Caco-2 (cell line): ENCODE measurements around the gene C6orf62. TPM values are rescaled to one million over a fixed set of nuclear protein-coding genes. Genes with fewer than 3 reads are reported as not detected.

ENCODE experiments used
- BruUV-seq: library from RNA; stranded (reverse); fragments of 400-500 nt; replicated peaks from 2 replicates; lab custom pipeline; 2021; lab: Mats Ljungman, UMichigan
- CTCF ChIA-PET: fragments of 300-600 bp; sonication (Branson Sonifier 250); formaldehyde crosslinking; loops from one replicate; lab custom pipeline; 2022; ENCODE audit warnings: antibody characterized with exemption; lab: Charles Lee
- POLR2A ChIA-PET: fragments of 300-600 bp; sonication (Branson Sonifier 250); formaldehyde crosslinking; loops from one replicate; lab custom pipeline; 2022; ENCODE audit warnings: antibody characterized with exemption; lab: Charles Lee
- DNase-seq, 2 experiments: peaks; one replicate each; pipeline versions ENCODE4 v3.0.0 to v3.0.0-alpha.2; 2020 to 2022
- H3K27me3 ChIP-seq: replicated peaks from 2 replicates; pipeline ENCODE4 v1.6.0; 2011; ENCODE audit warnings: low read length; ENCODE audit not compliant: control insufficient read depth, insufficient read depth
- H3K36me3 ChIP-seq: 2 replicates; pipeline ENCODE4 v1.5.1; 2011; ENCODE audit warnings: low read length; ENCODE audit not compliant: control insufficient read depth, insufficient read depth
- H3K4me1 ChIP-seq: fragments of 250-450 bp; sonication (Bioruptor Pico); 2 replicates; pipeline ENCODE4 v1.5.1; 2020; ENCODE audit warnings: mild to moderate bottlenecking
- H3K4me3 ChIP-seq: 2 replicates; pipeline ENCODE4 v1.5.1; 2011; ENCODE audit warnings: low read depth, mild to moderate bottlenecking, control low read depth, low read length
- H3K9me3 ChIP-seq: fragments of 250-450 bp; sonication (Bioruptor Pico); 2 replicates; pipeline ENCODE4 v1.5.1; 2020; ENCODE audit warnings: mild to moderate bottlenecking, moderate library complexity
- H3K27ac Mint-ChIP-seq: one replicate; pipeline ENCODE4 v1.8.0; 2022; ENCODE audit warnings: mixed read lengths; ENCODE audit not compliant: unreplicated experiment
- H3K27me3 Mint-ChIP-seq: one replicate; pipeline ENCODE4 v1.8.0; 2022; ENCODE audit warnings: mixed read lengths; ENCODE audit not compliant: insufficient read depth, unreplicated experiment
- H3K36me3 Mint-ChIP-seq: one replicate; pipeline ENCODE4 v1.8.0; 2022; ENCODE audit warnings: mild to moderate bottlenecking, mixed read lengths; ENCODE audit not compliant: insufficient read depth, unreplicated experiment
- H3K4me1 Mint-ChIP-seq: one replicate; pipeline ENCODE4 v1.8.0; 2022; ENCODE audit warnings: low read depth, mixed read lengths; ENCODE audit not compliant: unreplicated experiment
- H3K4me3 Mint-ChIP-seq: one replicate; pipeline ENCODE4 v1.8.0; 2022; ENCODE audit warnings: mild to moderate bottlenecking, moderate library complexity, mixed read lengths; ENCODE audit not compliant: unreplicated experiment
- H3K9me3 Mint-ChIP-seq: one replicate; pipeline ENCODE4 v1.8.0; 2022; ENCODE audit warnings: mixed read lengths; ENCODE audit not compliant: unreplicated experiment
- intact Hi-C: fragments of 100-400 bp; cut with micrococcal nuclease; formaldehyde crosslinking; loops from one replicate; pipeline ENCODE4 v1.10.0; 2022; ENCODE audit not compliant: unreplicated experiment
- total RNA-seq: library from RNA; stranded (reverse); gene quantifications from 2 replicates; pipeline ENCODE4 v1.2.3, GENCODE V29; 2022
- TF ChIP-seq, protein P1 (sequence below), 2 experiments: fragments of 200-600 bp in 1 of 2; IDR thresholded peaks; 1 replicate in 1 of 2; 2 replicates in 1 of 2; pipeline versions ENCODE4 v1.5.1 to v1.8.0; 2011 to 2022; ENCODE audit warnings: antibody characterized with exemption in 1 of 2, control low read depth in 1 of 2, inconsistent platforms in 1 of 2, low read depth in 1 of 2, low read length in 1 of 2, mild to moderate bottlenecking in 1 of 2, moderate library complexity in 1 of 2; ENCODE audit not compliant: insufficient read depth in 1 of 2, severe bottlenecking in 1 of 2, unreplicated experiment in 1 of 2

C6orf62 gene
- total RNA-seq, 1 experiment from 2014 or later = 74.2 TPM

DNA sequence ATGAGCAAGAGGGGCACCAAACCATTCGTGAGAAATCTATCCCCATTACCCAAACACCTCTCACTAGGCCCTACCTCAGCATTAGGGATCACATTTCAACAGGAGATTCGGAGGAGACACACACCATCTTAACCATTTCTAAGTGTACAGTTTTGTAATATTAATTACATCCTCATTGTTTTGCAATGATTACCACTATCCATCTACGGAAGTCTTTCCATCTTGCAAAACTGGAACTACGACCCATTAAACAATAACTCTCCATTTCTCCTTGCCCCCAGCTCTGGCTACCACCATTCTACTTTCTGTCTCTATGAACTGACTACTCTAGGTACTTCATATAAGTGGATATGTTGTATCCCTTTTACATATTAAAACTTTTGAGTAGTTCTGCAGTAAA, 32.0 kb downstream of the C6orf62 start:
- TF ChIP-seq, protein P1, sequence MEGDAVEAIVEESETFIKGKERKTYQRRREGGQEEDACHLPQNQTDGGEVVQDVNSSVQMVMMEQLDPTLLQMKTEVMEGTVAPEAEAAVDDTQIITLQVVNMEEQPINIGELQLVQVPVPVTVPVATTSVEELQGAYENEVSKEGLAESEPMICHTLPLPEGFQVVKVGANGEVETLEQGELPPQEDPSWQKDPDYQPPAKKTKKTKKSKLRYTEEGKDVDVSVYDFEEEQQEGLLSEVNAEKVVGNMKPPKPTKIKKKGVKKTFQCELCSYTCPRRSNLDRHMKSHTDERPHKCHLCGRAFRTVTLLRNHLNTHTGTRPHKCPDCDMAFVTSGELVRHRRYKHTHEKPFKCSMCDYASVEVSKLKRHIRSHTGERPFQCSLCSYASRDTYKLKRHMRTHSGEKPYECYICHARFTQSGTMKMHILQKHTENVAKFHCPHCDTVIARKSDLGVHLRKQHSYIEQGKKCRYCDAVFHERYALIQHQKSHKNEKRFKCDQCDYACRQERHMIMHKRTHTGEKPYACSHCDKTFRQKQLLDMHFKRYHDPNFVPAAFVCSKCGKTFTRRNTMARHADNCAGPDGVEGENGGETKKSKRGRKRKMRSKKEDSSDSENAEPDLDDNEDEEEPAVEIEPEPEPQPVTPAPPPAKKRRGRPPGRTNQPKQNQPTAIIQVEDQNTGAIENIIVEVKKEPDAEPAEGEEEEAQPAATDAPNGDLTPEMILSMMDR (IDR thresholded peaks at IDR 0.05; ENCODE audit: insufficient read depth in 1 of 2, low read depth in 1 of 2, low read length in 1 of 2, severe bottlenecking in 1 of 2, unreplicated experiment in 1 of 2) = no peak
- CTCF ChIA-PET = no interaction called here
- intact Hi-C loops = no loop called here
- Mint-ChIP-seq H3K36me3 (peaks cover 14% of the 10 kb centered on the region), H3K4me3 (no peak overlapping the region), H3K9me3 (no peaks in the 10 kb centered on the region), H3K4me1 (peaks cover 24% of the 10 kb centered on the region), H3K27ac (no peak overlapping the region), H3K27me3 (no peaks in the 10 kb centered on the region)
- H3K4me3 ChIP-seq = no peak overlapping the region
- peaks cover 1% of the 10 kb centered on the region; the same call in 1 of the 2 replicates for H3K36me3 ChIP-seq
- H3K27me3 ChIP-seq = no peaks in the 10 kb centered on the region
- POLR2A ChIA-PET = no interaction called here
- DNase-seq = no peak
- BruUV-seq = no TSS peak
- no peaks in the 10 kb centered on the region for H3K4me1 ChIP-seq
- H3K9me3 ChIP-seq = no peaks in the 10 kb centered on the region

DNA sequence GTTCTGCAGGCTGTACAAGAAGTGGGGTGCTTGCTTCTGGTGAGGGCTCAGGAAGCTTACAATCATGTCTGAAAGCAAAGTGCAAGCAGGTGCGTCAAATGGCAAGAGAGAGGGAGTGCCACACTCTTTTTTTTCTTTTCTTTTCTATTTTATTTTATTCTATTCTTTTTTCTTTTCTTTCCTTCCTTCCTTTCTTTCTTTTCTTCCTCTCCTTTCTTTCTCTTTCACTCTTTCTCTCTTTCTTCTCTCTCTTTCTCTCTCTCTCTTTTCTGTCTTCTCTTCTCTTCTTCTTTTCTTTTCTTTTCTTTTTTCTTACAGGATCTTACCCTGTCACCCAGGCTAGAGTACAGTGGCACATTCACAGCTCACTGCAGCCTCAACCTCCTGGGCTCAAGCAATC, 32.5 kb downstream of the C6orf62 start:
- Histone ChIP-seq H3K36me3 (peaks cover 1% of the 10 kb centered on the region; the same call in 1 of the 2 replicates), H3K4me3 (no peak overlapping the region), H3K27me3 (no peaks in the 10 kb centered on the region), H3K4me1 (no peaks in the 10 kb centered on the region), H3K9me3 (no peaks in the 10 kb centered on the region)
- Mint-ChIP-seq H3K9me3 (no peaks in the 10 kb centered on the region), H3K36me3 (peaks cover 11% of the 10 kb centered on the region), H3K27me3 (no peaks in the 10 kb centered on the region), H3K27ac (no peak overlapping the region), H3K4me1 (peaks cover 24% of the 10 kb centered on the region), H3K4me3 (no peak overlapping the region)
- ChIA-PET POLR2A (no interaction called here), CTCF (no interaction called here)
- no peak for DNase-seq
- TF ChIP-seq, protein P1 (IDR thresholded peaks at IDR 0.05; ENCODE audit: insufficient read depth in 1 of 2, low read depth in 1 of 2, low read length in 1 of 2, severe bottlenecking in 1 of 2, unreplicated experiment in 1 of 2) = no peak
- BruUV-seq = no TSS peak
- intact Hi-C loops = no loop called here

DNA sequence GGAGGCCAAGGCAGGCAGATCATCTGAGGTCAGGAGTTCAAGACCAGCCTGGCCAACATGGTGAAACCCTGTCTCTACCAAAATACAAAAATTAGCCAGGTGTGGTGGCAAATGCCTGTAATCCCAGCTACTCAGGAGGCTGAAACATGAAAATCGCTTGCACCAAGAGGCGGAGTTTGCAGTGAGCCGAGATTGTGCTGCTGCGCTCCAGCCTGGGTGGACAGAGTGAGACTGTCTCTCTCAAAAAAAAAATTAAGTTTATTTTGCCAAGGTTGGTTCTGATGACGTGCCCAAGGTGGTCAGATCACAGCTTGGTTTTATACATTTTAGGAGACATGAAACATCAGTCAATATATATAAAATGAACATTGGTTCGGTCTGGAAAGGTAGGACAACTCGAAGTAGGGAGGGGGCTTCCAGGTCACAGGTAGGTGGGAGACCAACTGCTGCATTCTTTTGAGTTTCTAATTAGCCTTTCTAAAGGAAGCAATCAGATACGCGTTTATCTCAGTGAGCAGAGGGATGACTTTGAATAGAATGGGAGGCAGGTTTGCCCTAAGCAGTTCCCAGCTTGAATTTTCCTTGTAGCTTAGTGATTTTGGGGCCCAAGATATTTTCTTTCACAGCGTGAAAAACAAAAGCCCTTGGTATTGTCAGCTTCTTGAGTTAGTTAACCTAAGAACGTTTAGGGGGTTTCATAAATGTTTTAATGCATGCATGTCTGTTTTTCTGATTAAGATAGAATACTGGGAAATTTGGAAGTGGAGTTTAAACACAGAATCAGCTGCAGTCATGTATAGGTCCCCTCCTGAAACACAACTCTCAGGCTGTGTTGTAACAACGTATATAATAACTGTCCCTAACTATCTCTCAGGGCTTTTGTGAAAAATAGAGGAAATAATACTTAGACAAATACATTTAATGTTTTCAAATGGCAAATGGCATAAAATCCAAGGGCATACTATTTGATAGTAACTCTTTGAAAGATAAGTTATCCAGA, 35.4 kb downstream of the C6orf62 start:
- POLR2A ChIA-PET = interaction anchor here (1.0 kb wide), 1 partner anchor 17 kb away, joined by 3 read pairs; the partner anchor contains the start of genes ACOT13 and TDP2

More for the DNA sequence above, 35.4 kb downstream of the C6orf62 start:
- no peaks in the 10 kb centered on the region for H3K4me1 ChIP-seq
- no peak overlapping the region for H3K4me3 ChIP-seq
- intact Hi-C loops = no loop called here
- Mint-ChIP-seq H3K27me3 (no peaks in the 10 kb centered on the region), H3K36me3 (peaks cover 11% of the 10 kb centered on the region), H3K9me3 (no peaks in the 10 kb centered on the region), H3K4me1 (peaks cover 16% of the 10 kb centered on the region), H3K4me3 (no peak overlapping the region), H3K27ac (no peak overlapping the region)
- no peak for DNase-seq
- CTCF ChIA-PET = no interaction called here
- H3K36me3 ChIP-seq = peaks cover 1% of the 10 kb centered on the region; the same call in 1 of the 2 replicates
- H3K9me3 ChIP-seq = no peaks in the 10 kb centered on the region
- TF ChIP-seq, protein P1 (IDR thresholded peaks at IDR 0.05; ENCODE audit: insufficient read depth in 1 of 2, low read depth in 1 of 2, low read length in 1 of 2, severe bottlenecking in 1 of 2, unreplicated experiment in 1 of 2) = no peak
- H3K27me3 ChIP-seq = no peaks in the 10 kb centered on the region
- no TSS peak for BruUV-seq
